ENCODE measurements around the gene ARHGAP19. TPM values are rescaled to one million over a fixed set of nuclear protein-coding genes. Genes with fewer than 3 reads are reported as not detected.

The ARHGAP19 gene, protein sequence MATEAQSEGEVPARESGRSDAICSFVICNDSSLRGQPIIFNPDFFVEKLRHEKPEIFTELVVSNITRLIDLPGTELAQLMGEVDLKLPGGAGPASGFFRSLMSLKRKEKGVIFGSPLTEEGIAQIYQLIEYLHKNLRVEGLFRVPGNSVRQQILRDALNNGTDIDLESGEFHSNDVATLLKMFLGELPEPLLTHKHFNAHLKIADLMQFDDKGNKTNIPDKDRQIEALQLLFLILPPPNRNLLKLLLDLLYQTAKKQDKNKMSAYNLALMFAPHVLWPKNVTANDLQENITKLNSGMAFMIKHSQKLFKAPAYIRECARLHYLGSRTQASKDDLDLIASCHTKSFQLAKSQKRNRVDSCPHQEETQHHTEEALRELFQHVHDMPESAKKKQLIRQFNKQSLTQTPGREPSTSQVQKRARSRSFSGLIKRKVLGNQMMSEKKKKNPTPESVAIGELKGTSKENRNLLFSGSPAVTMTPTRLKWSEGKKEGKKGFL
- 10 to 100 TPM in 1 of 5 donors, 1 to 10 TPM in 4; 1.2 to 16.2 (median 9.0) TPM for total RNA-seq
- polyA plus RNA-seq, result 1 to 10 TPM; 2.4 to 4.6 (median 2.5) TPM
- long read RNA-seq, donor 1, result 0 reads
- long read RNA-seq, donor 2, full-length matches to known transcripts, result 4 of 4 reads
- long read RNA-seq, donor 2, partial matches to known transcripts, result 0 of 4 reads
- long read RNA-seq, donor 2, other reads (novel, unspliced or antisense), result 0 of 4 reads
- long read RNA-seq, donor 3, result 0 reads
- long read RNA-seq, donor 4, result 0 reads
- long read RNA-seq, donor 5, full-length matches to known transcripts, result 2 of 2 reads
- long read RNA-seq, donor 5, partial matches to known transcripts, result 0 of 2 reads
- long read RNA-seq, donor 5, other reads (novel, unspliced or antisense), result 0 of 2 reads
- long read RNA-seq, donor 6, partial matches to known transcripts, result 0 of 1 reads
- long read RNA-seq, donor 6, other reads (novel, unspliced or antisense), result 0 of 1 reads
- long read RNA-seq, donor 7, full-length matches to known transcripts, result 2 of 2 reads
- long read RNA-seq, donor 7, partial matches to known transcripts, result 0 of 2 reads
- long read RNA-seq, donor 7, other reads (novel, unspliced or antisense), result 0 of 2 reads
- long read RNA-seq, donor 8, result 0 reads
- long read RNA-seq, donor 9, partial matches to known transcripts, result 0 of 1 reads
- long read RNA-seq, donor 9, other reads (novel, unspliced or antisense), result 0 of 1 reads
- long read RNA-seq, donor 10, result 0 reads

DNA sequence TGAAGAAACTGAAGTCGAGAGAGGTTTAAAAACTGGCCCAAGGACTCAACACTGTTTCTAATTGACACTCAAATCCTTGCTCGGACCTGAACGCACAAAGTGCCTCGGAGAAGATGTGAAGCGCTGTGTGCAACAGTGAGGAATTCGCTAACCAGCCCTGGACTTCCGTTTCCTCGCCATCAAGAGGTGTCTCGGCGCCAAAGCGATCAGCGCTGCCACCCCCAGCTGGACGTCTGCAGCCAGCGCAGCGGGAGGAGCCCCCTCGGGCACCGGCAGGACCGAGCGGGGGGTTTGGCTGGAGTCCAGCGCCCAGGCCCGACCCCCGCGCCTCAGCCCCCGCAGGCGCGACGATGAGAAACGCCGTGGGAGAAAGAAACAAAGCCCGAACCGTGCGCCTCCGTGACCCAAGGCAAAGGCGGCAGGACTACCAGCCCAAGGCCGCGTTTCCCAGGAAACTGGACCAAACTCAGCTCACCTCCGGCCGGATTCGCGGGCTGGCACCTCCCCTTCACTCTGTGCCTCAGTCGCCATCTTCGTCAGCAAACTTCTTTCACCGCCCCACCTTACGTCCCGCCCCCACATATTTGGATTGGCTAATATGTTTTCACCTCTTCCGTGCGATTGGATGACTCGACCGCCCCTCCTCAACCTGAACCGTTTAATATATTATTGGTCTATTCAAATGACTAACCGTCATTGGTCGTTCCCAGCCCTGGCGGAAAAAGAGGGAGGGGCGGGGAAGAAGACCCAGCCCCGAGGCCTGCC is at the start of gene ARHGAP19:
TSS of gene ARHGAP19 (minus strand) at position 541 of the 765 bp plus-strand sequence. CDS start at position 531, 10 bp downstream.
- H3K9me3 ChIP-seq, result no peaks in the 10 kb centered on the region
- intact Hi-C loops (cut with DNase I; ENCODE audit: low total_unique reads), result no loop called here
- no peaks in the 10 kb centered on the region for H3K27me3 ChIP-seq
- H3K4me3 ChIP-seq, result peak within 1 kb of the TSS; percentile 65 to 96 (median 86)
- TF ChIP-seq, protein P1, sequence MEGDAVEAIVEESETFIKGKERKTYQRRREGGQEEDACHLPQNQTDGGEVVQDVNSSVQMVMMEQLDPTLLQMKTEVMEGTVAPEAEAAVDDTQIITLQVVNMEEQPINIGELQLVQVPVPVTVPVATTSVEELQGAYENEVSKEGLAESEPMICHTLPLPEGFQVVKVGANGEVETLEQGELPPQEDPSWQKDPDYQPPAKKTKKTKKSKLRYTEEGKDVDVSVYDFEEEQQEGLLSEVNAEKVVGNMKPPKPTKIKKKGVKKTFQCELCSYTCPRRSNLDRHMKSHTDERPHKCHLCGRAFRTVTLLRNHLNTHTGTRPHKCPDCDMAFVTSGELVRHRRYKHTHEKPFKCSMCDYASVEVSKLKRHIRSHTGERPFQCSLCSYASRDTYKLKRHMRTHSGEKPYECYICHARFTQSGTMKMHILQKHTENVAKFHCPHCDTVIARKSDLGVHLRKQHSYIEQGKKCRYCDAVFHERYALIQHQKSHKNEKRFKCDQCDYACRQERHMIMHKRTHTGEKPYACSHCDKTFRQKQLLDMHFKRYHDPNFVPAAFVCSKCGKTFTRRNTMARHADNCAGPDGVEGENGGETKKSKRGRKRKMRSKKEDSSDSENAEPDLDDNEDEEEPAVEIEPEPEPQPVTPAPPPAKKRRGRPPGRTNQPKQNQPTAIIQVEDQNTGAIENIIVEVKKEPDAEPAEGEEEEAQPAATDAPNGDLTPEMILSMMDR (IDR thresholded peaks at IDR 0.05), result no peak
- peak in 1 of 4 donors; percentile 70 for TF ChIP-seq POLR2A (IDR thresholded peaks at IDR 0.05)
- TF ChIP-seq POLR2AphosphoS5 (IDR thresholded peaks at IDR 0.05), result peak in 2 of 3 donors; percentile 40 to 75
- peak; percentile 9 for TF ChIP-seq EP300 (IDR thresholded peaks at IDR 0.05)
- WGBS, 5 donors, result 0 to 1% (median 0%) methylated on average over 34 to 55 of the region's 55 CpGs
- H3K4me1 ChIP-seq, result peaks cover 0 to 20% (median 9%) of the 10 kb centered on the region in 4 donors
- peaks cover 0 to 10% (median 7%) of the 10 kb centered on the region in 4 donors for H3K36me3 ChIP-seq
- DNase-seq, result peak; percentile 95 to 99
- H3K27ac ChIP-seq, result peak within 1 kb of the TSS; percentile 89 to 99 (median 98)

DNA sequence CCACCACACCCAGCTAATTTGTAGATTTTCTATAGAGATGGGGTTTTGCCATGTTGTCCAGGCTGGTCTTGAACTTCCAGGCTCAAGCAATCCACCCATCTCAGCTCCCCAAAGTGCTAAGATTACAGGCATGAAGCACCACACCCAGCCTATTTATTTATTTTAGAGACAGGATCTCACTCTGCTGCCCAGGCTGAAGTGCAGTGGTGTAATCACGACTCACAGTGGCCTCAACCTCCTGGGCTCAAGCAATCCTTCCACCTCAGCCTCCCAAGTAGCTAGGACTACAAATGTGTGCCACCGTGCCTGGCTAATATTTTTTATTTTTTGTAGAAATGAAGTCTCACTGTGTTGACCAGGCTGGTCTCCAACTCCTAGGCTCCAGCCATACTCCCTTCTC is 49.0 kb upstream of the ARHGAP19 start:
- H3K36me3 ChIP-seq, result no peaks in the 10 kb centered on the region
- TF ChIP-seq POLR2A (IDR thresholded peaks at IDR 0.05) (no peak), POLR2AphosphoS5 (IDR thresholded peaks at IDR 0.05) (no peak), EP300 (IDR thresholded peaks at IDR 0.05) (no peak)
- TF ChIP-seq, protein P1 (IDR thresholded peaks at IDR 0.05), result no peak
- 65 to 78% (median 74%) methylated on average over 2 of the region's 2 CpGs for WGBS, 5 donors
- no peaks in the 10 kb centered on the region for H3K27me3 ChIP-seq
- DNase-seq, result no peak
- H3K4me1 ChIP-seq, result peaks cover 11 to 18% (median 14%) of the 10 kb centered on the region in 4 donors
- no peaks in the 10 kb centered on the region for H3K9me3 ChIP-seq
- H3K27ac ChIP-seq, result no peak overlapping the region
- intact Hi-C loops (cut with DNase I; ENCODE audit: low total_unique reads), result loop anchor here (10.0 kb wide), 1 partner anchor 57 kb away; no protein-coding TSS in a partner anchor
- H3K4me3 ChIP-seq, result no peak overlapping the region

DNA sequence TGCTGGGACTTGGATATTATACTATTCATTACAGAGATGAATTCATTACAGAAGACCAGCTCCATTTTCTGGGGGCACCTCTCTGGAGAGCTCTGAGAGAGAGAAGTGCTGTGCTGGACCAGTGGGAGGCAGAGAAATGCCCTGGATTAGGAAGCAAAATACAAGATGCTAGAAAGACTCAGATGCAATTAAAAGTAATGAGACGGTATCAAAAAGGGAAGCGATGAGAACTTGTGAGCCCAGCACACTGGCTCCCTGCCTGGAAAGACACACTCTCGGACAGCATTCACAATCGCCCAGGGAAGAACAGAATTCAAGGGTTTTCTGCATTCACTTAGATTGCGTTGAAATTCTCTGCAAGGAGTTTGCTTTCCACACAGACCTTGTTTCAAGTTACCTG is 45.6 kb upstream of the ARHGAP19 start:
- peaks cover 17 to 37% (median 34%) of the 10 kb centered on the region in 4 donors for H3K4me1 ChIP-seq
- no peak overlapping the region for H3K4me3 ChIP-seq
- no peaks in the 10 kb centered on the region for H3K27me3 ChIP-seq
- H3K9me3 ChIP-seq, result no peaks in the 10 kb centered on the region
- no peak for TF ChIP-seq POLR2A (IDR thresholded peaks at IDR 0.05)
- intact Hi-C loops (cut with DNase I; ENCODE audit: low total_unique reads), result no loop called here
- WGBS, 5 donors, result 47 to 70% (median 56%) methylated on average over 5 of the region's 5 CpGs
- peak overlapping the region in 2 of 5 donors; percentile 13 to 97 for H3K27ac ChIP-seq
- H3K36me3 ChIP-seq, result no peaks in the 10 kb centered on the region
- no peak for DNase-seq
